Body of pancreas (tissue), 4 donors: ENCODE measurements around the gene UBXN4.

Source experiments
- CTCF ChIP-seq, 7 experiments: fragments of 450-650 bp in 4 of 7; fragments of 200-600 bp in 3 of 7; sonication (generic) in 3 of 7; IDR thresholded peaks; one replicate each; pipeline ENCODE4 v1.5.1; 2016 to 2019; ENCODE audit warnings: antibody characterized with exemption in 7 of 7
- POLR2A ChIP-seq, 3 donors: fragments of 450-650 bp; IDR thresholded peaks; one replicate each; pipeline ENCODE4 v1.6.1; 2016; ENCODE audit warnings: antibody characterized with exemption in 3 of 3, mild to moderate bottlenecking in 2 of 3

- TF ChIP-seq CTCF (IDR thresholded peaks at IDR 0.05) (no peak), POLR2A (IDR thresholded peaks at IDR 0.05) (no peak)
Measured at GRCh38 chr2:135821190-135821589, 79.5 kb downstream of the UBXN4 start.
